AG04450 (cell line): Measurements from ENCODE around the gene ATP2A3. TPM values are rescaled to one million over a fixed set of nuclear protein-coding genes. Genes with fewer than 3 reads are reported as not detected.

Experiments used
- CTCF ChIA-PET: fragments of 300-600, 350-600 bp; formaldehyde crosslinking; extraction: SDS; loops from one replicate; lab custom pipeline; 2022; ENCODE audit warnings: antibody characterized with exemption, inconsistent platforms; lab: Charles Lee
- POLR2A ChIA-PET: fragments of 350-600 bp; formaldehyde crosslinking; extraction: SDS; loops from one replicate; lab custom pipeline; 2021; ENCODE audit warnings: antibody characterized with exemption, inconsistent platforms; lab: Yijun Ruan, JAX
- DNase-seq: peaks from one replicate; pipeline ENCODE4 v3.0.0-alpha.2; 2011; ENCODE audit warnings: low read depth, low spot score
- H3K27ac ChIP-seq: one replicate; pipeline ENCODE4 v1.5.1; 2012; ENCODE audit warnings: low read depth, low read length, control low read depth
- H3K27me3 ChIP-seq: one replicate; pipeline ENCODE4 v1.6.0; 2012; ENCODE audit warnings: low read length; ENCODE audit not compliant: control insufficient read depth, insufficient read depth
- H3K4me3 ChIP-seq: 2 replicates; pipeline ENCODE4 v1.5.1; 2011; ENCODE audit warnings: mild to moderate bottlenecking, low read depth, low read length, control low read depth
- H3K9me3 ChIP-seq: 2 replicates; pipeline ENCODE4 v1.5.1; 2012; ENCODE audit warnings: low read length; ENCODE audit not compliant: control insufficient read depth, insufficient read depth
- CTCF ChIP-seq: IDR thresholded peaks from 2 replicates; pipeline ENCODE4 v1.5.1; 2011; ENCODE audit warnings: low read depth, low read length, control low read depth, inconsistent platforms
- polyA plus RNA-seq: library from polyadenylated mRNA; depleted of rRNA; stranded (reverse); fragments of >200 nt; gene quantifications from 2 replicates; pipeline ENCODE4 v1.2.3, GENCODE V29; 2011

The ATP2A3 gene
- polyA plus RNA-seq, 1 experiment, result 0.46 TPM

GRCh38 chr17:3954976-3955672 is 9.1 kb downstream of the ATP2A3 start:
- CTCF ChIA-PET, result no interaction called here
- Histone ChIP-seq H3K27ac (no peak overlapping the region), H3K9me3 (no peaks in the 10 kb centered on the region; the same call in 1 of the 2 replicates), H3K27me3 (no peaks in the 10 kb centered on the region), H3K4me3 (no peak overlapping the region)
- POLR2A ChIA-PET, result no interaction called here
- TF ChIP-seq CTCF, result no peak
- DNase-seq, result no peak

- H3K27me3 ChIP-seq, result no peaks in the 10 kb centered on the region
- DNase-seq, result no peak
- no peak for TF ChIP-seq CTCF
- no peaks in the 10 kb centered on the region; the same call in 1 of the 2 replicates for H3K9me3 ChIP-seq
- H3K4me3 ChIP-seq, result no peak overlapping the region
- no peak overlapping the region for H3K27ac ChIP-seq
- ChIA-PET POLR2A (no interaction called here), CTCF (no interaction called here)
These were observed 10.2 kb downstream of the ATP2A3 start for GRCh38 chr17:3954086-3954485.

- ChIA-PET POLR2A (no interaction called here), CTCF (no interaction called here)
- no peak overlapping the region for H3K4me3 ChIP-seq
- no peaks in the 10 kb centered on the region for H3K27me3 ChIP-seq
- H3K27ac ChIP-seq, result no peak overlapping the region
- H3K9me3 ChIP-seq, result no peaks in the 10 kb centered on the region; the same call in 1 of the 2 replicates
- no peak for TF ChIP-seq CTCF
- no peak for DNase-seq
These were observed 10.7 kb downstream of the ATP2A3 start for GRCh38 chr17:3953542-3953941.

GRCh38 chr17:3952186-3952585 is 12.1 kb downstream of the ATP2A3 start:
- H3K4me3 ChIP-seq, result no peak overlapping the region
- no peak for TF ChIP-seq CTCF
- no peaks in the 10 kb centered on the region for H3K27me3 ChIP-seq
- ChIA-PET CTCF (interaction anchor here (1.2 kb wide), 1 partner anchor 38 kb away, joined by 3 read pairs; no protein-coding TSS in a partner anchor), POLR2A (no interaction called here)
- DNase-seq, result no peak
- H3K9me3 ChIP-seq, result no peaks in the 10 kb centered on the region; the same call in 1 of the 2 replicates
- H3K27ac ChIP-seq, result no peak overlapping the region

- ChIA-PET POLR2A (no interaction called here), CTCF (no interaction called here)
- no peaks in the 10 kb centered on the region for H3K27me3 ChIP-seq
- H3K4me3 ChIP-seq, result no peak overlapping the region
- no peak overlapping the region for H3K27ac ChIP-seq
- DNase-seq, result no peak
- no peaks in the 10 kb centered on the region; the same call in 1 of the 2 replicates for H3K9me3 ChIP-seq
- no peak for TF ChIP-seq CTCF
These were observed 12.8 kb downstream of the ATP2A3 start for GRCh38 chr17:3951420-3951819.
